ENCODE data around the gene CIC.

CIC gene

GRCh38 chr19:42242512-42243409 lies 26.3 kb upstream of the CIC start, which contains the start of gene GSK3A:
TSS of gene GSK3A (minus strand) at chr19:42242602. CDS start at chr19:42242465, 137 bp downstream.
- in situ Hi-C loops (cut with MboI; ENCODE audit: low sequenced_read_pairs) = no loop called here

- in situ Hi-C loops (cut with MboI; ENCODE audit: low sequenced_read_pairs) = no loop called here
Measured at GRCh38 chr19:42244347-42245220, 24.5 kb upstream of the CIC start.

- in situ Hi-C loops (cut with MboI; ENCODE audit: low sequenced_read_pairs) = no loop called here
Measured at GRCh38 chr19:42245231-42245630, 23.8 kb upstream of the CIC start.

GRCh38 chr19:42246143-42246921 lies 22.7 kb upstream of the CIC start:
- in situ Hi-C loops (cut with MboI; ENCODE audit: low sequenced_read_pairs) = no loop called here

GRCh38 chr19:42246922-42247639 lies 22.0 kb upstream of the CIC start:
- in situ Hi-C loops (cut with MboI; ENCODE audit: low sequenced_read_pairs) = no loop called here

- in situ Hi-C loops (cut with MboI; ENCODE audit: low sequenced_read_pairs) = no loop called here
Measured at GRCh38 chr19:42247640-42248199, 21.3 kb upstream of the CIC start.

- in situ Hi-C loops (cut with MboI; ENCODE audit: low sequenced_read_pairs) = no loop called here
Measured at GRCh38 chr19:42248270-42249148, 20.5 kb upstream of the CIC start.

- in situ Hi-C loops (cut with MboI; ENCODE audit: low sequenced_read_pairs) = no loop called here
Measured at GRCh38 chr19:42249149-42249750, 19.8 kb upstream of the CIC start.

- in situ Hi-C loops (cut with MboI; ENCODE audit: low sequenced_read_pairs) = no loop called here
Measured at GRCh38 chr19:42249769-42250168, 19.3 kb upstream of the CIC start.

GRCh38 chr19:42250183-42250665 lies 18.8 kb upstream of the CIC start:
- in situ Hi-C loops (cut with MboI; ENCODE audit: low sequenced_read_pairs) = no loop called here

GRCh38 chr19:42250666-42251531 lies 18.2 kb upstream of the CIC start:
- in situ Hi-C loops (cut with MboI; ENCODE audit: low sequenced_read_pairs) = no loop called here

GRCh38 chr19:42251572-42252358 lies 17.3 kb upstream of the CIC start:
- in situ Hi-C loops (cut with MboI; ENCODE audit: low sequenced_read_pairs) = no loop called here

- in situ Hi-C loops (cut with MboI; ENCODE audit: low sequenced_read_pairs) = no loop called here
Measured at GRCh38 chr19:42252365-42253244, 16.4 kb upstream of the CIC start.

GRCh38 chr19:42253245-42254088 lies 15.6 kb upstream of the CIC start:
- in situ Hi-C loops (cut with MboI; ENCODE audit: low sequenced_read_pairs) = no loop called here

All from HL-60/S4 treated with phorbol 12-myristate 13-acetate at 8.2 ng/mL for 4 days and 3 days (cell line).